ENCODE data around the gene PLEKHJ1. TPM values are rescaled to one million over a fixed set of nuclear protein-coding genes. Genes with fewer than 3 reads are reported as not detected.

Gene PLEKHJ1
- total RNA-seq, 2 donors from 2014 or later: 45.2 to 45.7 TPM

DNA sequence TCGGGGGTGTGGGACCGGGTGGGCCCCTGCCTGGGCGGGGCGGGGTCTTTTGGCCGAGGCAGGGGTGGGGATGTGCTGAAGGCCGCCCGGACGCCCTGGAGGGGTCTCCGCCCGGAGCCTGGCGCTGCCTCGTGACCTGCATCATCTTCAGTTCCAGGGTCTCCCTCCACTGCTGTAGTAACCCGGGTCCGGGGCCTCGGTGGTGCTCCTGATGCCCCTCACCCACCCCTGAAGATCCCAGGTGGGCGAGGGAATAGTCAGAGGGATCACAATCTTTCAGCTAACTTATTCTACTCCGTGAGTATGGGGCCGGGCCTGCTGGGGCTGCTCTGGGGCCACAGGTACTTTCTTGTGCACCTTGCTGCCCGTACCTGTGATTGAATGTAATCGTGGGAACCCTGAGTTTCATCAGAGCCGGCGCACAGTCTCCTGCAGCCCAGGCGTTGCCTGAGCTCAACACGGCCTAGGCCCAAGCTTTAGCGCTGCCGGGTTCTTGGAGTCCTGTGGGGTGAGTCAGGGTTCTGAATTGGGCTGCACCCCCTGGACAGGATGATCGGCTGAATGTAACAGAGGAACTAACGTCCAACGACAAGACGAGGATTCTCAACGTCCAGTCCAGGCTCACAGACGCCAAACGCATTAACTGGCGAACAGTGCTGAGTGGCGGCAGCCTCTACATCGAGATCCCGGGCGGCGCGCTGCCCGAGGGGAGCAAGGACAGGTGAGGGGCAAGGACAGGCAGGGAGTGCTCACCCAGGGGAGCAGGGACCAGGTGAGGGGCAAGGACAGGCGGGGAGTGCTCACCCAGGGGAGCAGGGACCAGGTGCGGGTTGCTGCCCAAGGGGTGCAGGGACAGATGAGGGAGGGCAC lies 35.3 kb upstream of the PLEKHJ1 start:
- ATAC-seq (no peak), DNase-seq (no peak)
- intact Hi-C loops (cut with DNase I): loop anchor here in 1 of 2 donors (5.0 kb wide), 2 partner anchors 34 to 46 kb away; partner anchors contain the start of genes PLEKHJ1 and SF3A2

DNA sequence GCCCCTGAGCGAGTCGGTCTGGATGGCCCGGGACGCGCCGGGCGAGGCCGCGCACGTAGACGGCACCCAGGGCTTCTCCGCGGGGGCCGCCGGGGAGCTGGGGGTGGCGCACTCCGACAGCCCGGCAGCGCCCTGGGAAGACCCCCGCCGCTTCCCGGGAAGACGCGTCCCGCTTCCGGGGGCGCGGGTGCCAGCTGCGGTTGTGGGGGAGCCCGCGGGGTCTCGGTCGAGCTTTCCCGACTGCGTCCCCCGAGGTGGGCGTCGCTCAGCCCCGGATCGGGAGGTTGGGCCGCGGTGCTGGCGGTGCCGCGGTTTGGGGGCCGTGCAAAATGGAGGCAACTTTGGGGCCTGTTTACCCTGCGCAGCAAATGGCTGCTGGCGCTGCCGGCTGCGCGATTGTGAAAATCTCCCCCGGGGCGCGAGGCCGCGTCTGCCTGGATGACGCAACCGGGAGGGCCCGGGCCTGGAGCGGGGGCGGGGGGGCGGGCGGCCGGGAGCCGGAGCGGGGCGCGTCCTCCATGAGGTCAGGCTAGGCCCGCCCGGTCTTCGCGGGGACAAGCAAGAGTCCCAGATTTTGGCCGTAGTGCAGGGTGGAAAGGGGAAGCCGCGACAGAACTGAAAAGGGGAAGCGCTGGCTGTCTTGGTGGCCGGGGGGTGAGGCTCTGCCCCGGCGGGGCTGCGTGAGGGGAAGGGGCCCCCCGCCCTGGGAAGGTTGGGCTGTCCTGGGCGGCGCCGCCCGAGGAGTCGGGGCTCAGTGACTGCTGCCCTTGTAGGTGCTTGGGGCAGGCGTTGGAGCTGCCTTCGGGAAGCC lies 34.5 kb upstream of the PLEKHJ1 start:
- DNase-seq: peak; percentile 91
- intact Hi-C loops (cut with DNase I): loop anchor here in 1 of 2 donors (5.0 kb wide), 2 partner anchors 33 to 47 kb away; partner anchors contain the start of genes PLEKHJ1 and SF3A2
- ATAC-seq: peak; percentile 55 to 58

DNA sequence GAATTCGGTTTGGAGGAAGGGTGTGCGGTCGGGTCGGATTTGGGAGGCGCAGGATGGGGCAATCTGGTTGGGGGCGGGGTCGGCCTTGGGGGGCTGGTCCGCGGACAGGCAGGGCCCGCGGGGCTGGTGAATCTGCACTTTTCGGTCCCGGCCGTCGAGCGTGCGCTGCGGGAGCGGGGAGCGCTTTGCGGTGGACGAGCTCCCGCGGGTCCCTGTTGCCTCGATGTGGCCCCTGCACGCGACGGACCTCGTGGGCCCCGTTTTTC lies 34.0 kb upstream of the PLEKHJ1 start:
- intact Hi-C loops (cut with DNase I): loop anchor here in 1 of 2 donors (5.0 kb wide), 2 partner anchors 33 to 47 kb away; partner anchors contain the start of genes PLEKHJ1 and SF3A2
- DNase-seq (peak; percentile 73), ATAC-seq (peak; percentile 27 to 32)

DNA sequence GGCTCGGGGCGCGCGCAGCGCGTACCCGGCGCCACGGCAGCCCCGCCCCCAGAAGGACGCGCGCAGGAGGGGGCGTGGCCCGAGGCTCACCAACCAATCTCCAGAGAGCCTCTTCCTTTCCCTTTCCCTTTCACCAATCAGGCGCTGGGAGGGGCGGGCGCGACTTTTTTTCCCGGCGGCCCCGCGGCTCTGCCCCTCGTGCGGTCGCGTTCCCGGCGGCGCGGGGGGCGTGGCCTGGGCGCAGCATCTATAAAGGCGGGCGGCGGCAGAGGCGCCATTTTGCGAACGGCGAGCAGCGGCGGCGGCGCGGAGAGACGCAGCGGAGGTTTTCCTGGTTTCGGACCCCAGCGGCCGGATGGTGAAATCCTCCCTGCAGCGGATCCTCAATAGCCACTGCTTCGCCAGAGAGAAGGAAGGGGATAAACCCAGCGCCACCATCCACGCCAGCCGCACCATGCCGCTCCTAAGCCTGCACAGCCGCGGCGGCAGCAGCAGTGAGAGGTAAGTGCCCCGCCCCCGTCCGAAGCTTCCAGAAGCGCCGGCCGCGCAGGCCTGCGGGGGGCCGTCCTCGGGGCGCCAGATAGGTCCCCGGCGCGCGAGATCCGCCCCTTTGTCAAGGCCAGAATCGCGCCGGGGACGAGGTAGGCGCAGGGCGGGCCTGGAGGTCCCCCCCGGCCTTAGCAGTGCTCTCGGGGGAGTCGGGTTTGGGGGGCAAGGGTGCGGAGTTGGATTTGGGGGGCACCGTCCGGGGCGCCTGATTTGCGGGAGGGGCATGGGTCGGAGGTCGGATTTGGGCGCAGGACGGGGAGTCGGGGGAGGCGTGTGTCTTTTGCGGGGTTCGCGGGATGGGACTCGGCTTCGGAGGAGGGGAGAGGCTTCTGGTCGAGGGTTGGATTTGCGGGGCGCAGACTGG lies 33.4 kb upstream of the PLEKHJ1 start:
- ATAC-seq (peak; percentile 88 to 89), DNase-seq (peak; percentile 97)
- intact Hi-C loops (cut with DNase I): loop anchor here in 1 of 2 donors (5.0 kb wide), 2 partner anchors 32 to 48 kb away; partner anchors contain the start of genes PLEKHJ1 and SF3A2

GRCh38 chr19:2268861-2269243 lies 32.7 kb upstream of the PLEKHJ1 start:
- no peak for DNase-seq
- intact Hi-C loops (cut with DNase I): no loop called here
- no peak for ATAC-seq

- no peak for ATAC-seq
- intact Hi-C loops (cut with DNase I): no loop called here
- DNase-seq: no peak
These were observed 32.3 kb upstream of the PLEKHJ1 start for GRCh38 chr19:2268480-2268830.

- DNase-seq (peak; percentile 93), ATAC-seq (peak in 1 of 2 donors; percentile 13)
- intact Hi-C loops (cut with DNase I): no loop called here
These were observed 30.3 kb upstream of the PLEKHJ1 start for GRCh38 chr19:2266183-2266993.

DNA sequence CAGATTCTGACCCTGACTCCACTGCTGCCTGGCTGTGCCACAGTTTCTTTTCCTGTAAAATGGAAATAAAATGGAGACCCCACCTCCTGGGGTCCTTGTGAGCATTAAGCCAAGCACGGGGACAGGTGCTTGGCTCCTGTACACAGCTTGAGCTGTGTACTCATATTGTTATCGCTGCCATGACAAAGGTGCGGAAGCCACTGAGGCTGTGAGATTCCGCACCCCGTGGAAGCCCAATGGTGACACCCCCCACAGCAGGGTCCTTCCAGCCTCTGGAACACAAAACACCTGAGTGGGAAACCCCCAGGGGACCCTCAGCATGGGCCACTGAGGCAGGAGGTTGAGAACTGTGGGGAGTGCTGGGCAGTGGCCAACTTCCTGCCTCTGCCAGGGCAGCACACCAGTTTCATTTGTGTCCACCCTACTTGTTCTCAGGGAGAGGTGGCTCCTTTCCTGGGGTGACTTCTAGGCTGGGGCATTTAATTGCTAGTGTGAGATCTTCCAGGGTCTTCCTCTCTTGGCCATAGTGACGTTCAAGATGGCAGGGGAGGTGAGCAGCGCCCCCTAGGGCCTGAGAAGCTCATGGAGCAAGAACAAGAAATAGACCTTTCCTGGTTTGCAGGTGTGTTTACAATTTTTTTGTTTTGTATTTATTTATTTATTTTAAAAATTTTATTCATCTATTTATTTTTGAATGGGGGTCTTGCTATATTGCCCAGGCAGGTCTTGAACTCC lies 25.5 kb upstream of the PLEKHJ1 start:
- intact Hi-C loops (cut with DNase I): no loop called here
- DNase-seq: no peak
- ATAC-seq: no peak

DNA sequence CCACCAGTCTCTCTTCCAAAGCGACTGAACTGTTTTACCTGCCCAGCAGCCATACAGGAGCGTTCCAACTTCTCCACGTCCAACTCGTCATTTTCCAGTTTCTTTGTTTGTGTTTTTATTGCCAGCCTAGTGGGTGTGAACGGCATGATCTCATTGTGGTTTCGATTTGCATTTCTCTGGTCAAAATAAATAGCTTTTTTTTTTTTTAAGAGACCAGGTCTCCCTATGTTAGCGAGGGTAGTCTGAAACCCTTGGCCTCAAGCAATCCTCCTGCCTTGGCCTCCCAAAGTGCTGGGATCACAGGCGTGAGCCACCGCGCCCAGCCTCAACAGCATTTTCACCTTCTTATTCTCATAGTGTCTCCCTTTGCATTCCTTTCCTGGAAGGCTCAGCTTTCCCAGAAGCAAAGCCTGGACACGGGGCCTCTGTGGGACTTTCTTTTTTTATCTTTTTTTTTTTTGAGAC lies 24.2 kb upstream of the PLEKHJ1 start:
- DNase-seq (no peak), ATAC-seq (no peak)
- intact Hi-C loops (cut with DNase I): no loop called here

DNA sequence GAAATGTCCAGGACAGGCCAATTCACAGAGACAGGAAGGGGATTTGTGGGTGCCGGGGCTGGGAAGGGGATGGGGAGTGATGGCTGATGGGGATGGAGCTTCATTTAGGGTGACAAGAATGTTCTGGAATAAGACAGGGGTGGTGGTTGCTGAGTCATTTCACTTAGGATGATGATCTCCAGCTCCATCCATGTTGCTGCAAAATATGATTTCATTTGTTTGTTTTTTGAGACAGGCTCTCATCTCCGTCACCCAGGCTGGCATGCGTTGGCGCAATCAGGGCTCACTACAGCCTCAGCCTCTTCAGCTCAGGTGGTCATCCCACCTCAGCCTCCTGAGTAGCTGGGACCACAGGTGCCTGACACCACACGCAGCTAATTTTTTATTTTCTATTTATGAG lies 23.2 kb upstream of the PLEKHJ1 start:
- no peak for ATAC-seq
- intact Hi-C loops (cut with DNase I): no loop called here
- DNase-seq: no peak

- ATAC-seq: no peak
- DNase-seq: no peak
- intact Hi-C loops (cut with DNase I): no loop called here
These were observed 20.0 kb upstream of the PLEKHJ1 start, which contains the start of gene JSRP1 for GRCh38 chr19:2255982-2256685. Gene JSRP1, minus strand, starts transcription at chr19:2256417. Its CDS starts 1,103 bp downstream, at chr19:2255314.

DNA sequence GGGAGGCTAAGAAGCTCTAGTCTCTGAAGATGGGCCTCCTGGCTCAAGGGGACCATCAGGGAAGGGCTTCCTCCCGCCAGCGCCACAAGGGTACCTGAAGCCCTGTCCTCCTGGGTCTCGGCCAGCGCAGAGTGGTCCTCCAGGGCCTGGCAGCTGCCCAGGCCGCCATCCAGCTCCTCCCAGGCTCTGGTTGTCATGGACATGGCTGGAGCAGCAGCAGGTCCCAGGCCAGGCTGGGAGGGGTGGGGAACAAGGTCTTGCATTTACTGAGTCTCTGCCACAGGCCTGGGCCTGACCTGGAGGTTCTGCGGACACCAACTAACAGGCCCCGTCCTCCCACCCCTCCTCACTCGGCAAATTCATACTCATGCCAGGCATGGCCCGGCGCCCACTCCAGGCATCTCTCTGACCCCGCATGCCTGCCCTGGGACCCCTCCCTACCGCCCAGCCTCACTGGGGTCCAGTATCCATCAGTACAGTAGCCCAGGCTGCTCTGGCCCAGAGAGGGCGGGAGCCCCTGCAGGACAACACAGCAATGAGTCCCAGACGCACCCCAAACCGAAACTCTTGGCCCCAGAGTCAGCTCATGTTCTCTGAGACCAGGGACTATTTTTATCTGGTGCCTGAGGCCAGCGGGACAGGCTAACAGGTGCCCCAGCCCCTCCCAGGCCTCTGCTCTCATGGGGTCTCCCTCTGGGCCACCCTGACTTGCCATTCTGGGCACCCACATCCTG lies 19.1 kb upstream of the PLEKHJ1 start:
- ATAC-seq (no peak), DNase-seq (no peak)
- intact Hi-C loops (cut with DNase I): no loop called here

DNA sequence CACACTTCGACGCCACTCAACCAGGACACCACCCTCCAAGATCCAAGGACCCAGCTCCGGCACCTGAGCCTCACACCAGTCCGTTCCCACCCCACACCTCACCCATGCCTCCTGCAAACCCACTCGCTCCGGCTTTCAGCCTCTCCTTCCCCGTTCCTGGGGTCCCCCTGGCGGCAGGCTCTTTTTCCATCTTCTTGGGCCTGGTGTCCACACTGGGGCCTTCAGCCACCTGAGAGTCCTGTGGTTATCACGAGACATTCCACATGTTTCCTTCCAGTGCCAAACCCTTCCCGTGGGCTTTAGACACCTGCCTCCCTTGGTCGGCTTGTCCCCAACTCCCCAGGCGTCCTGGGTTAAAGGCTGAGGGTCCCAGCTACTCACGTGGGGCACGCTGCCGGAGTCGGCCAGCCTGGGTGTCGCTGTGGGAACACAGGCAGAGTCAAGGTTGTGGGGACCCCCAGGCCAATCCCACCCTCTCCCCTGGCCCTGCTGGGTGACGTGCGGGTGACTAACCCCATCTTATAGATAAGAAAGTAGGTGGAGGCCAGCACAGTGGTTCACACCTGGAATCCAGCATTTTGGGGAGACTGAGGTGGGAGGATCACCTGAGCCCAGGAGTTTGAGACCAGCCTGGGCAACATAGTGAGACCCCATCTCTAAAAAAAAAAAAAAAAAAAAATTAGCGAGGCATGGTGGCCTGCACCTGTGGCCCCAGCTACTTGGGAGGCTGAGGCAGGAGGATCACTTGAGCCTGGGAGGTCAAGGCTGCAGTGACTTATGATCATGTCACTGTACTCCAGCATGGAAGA lies 18.1 kb upstream of the PLEKHJ1 start:
- peak; percentile 37 for DNase-seq

GRCh38 chr19:2253106-2254063 lies 17.3 kb upstream of the PLEKHJ1 start:
- ATAC-seq: no peak
- DNase-seq: no peak
- intact Hi-C loops (cut with DNase I): no loop called here

More for the DNA sequence above, 18.1 kb upstream of the PLEKHJ1 start:
- intact Hi-C loops (cut with DNase I): no loop called here
- ATAC-seq: no peak
